GM18505 (cell line): ENCODE measurements around the gene NFASC.

Experiments used
- ATAC-seq: cut with Tn5 transposase; IDR thresholded peaks from one replicate; pipeline ENCODE4 v1.9.1; 2021; ENCODE audit not compliant: unreplicated experiment
- POLR2A ChIP-seq: IDR thresholded peaks from 4 replicates; pipeline ENCODE4 v1.6.1; 2011; ENCODE audit warnings: borderline replicate concordance; ENCODE audit not compliant: insufficient read depth, insufficient read length; ENCODE audit errors: extremely low read depth

The NFASC gene

GRCh38 chr1:204931313-204931712 is 60.7 kb downstream of the NFASC start:
- ATAC-seq: no peak
- TF ChIP-seq POLR2A: no peak

GRCh38 chr1:204931768-204932572 is 61.3 kb downstream of the NFASC start:
- no peak for TF ChIP-seq POLR2A
- ATAC-seq: no peak

GRCh38 chr1:204932573-204932909 is 61.9 kb downstream of the NFASC start:
- ATAC-seq: no peak
- no peak for TF ChIP-seq POLR2A

GRCh38 chr1:204935155-204935554 is 64.5 kb downstream of the NFASC start:
- no peak for ATAC-seq
- no peak for TF ChIP-seq POLR2A

GRCh38 chr1:204936765-204937164 is 66.1 kb downstream of the NFASC start:
- ATAC-seq: no peak
- TF ChIP-seq POLR2A: no peak

- TF ChIP-seq POLR2A: no peak
- ATAC-seq: no peak
These were observed 67.2 kb downstream of the NFASC start for GRCh38 chr1:204937901-204938300.

- no peak for ATAC-seq
- TF ChIP-seq POLR2A: no peak
These were observed 69.9 kb downstream of the NFASC start for GRCh38 chr1:204940591-204940990.

GRCh38 chr1:204941421-204942338 is 71.0 kb downstream of the NFASC start:
- no peak for ATAC-seq
- no peak for TF ChIP-seq POLR2A

GRCh38 chr1:204943495-204943894 is 72.8 kb downstream of the NFASC start:
- TF ChIP-seq POLR2A: no peak
- ATAC-seq: no peak

GRCh38 chr1:204944662-204945061 is 74.0 kb downstream of the NFASC start:
- no peak for ATAC-seq
- no peak for TF ChIP-seq POLR2A

GRCh38 chr1:204945565-204945977 is 74.9 kb downstream of the NFASC start:
- no peak for TF ChIP-seq POLR2A
- ATAC-seq: no peak

- no peak for ATAC-seq
- no peak for TF ChIP-seq POLR2A
These were observed 76.0 kb downstream of the NFASC start for GRCh38 chr1:204946640-204947039.

GRCh38 chr1:204947338-204947737 is 76.7 kb downstream of the NFASC start:
- no peak for TF ChIP-seq POLR2A
- ATAC-seq: no peak

- ATAC-seq: no peak
- TF ChIP-seq POLR2A: no peak
These were observed 77.1 kb downstream of the NFASC start for GRCh38 chr1:204947747-204948146.
